OCI-LY3 (cell line): ENCODE data around the gene CTSW.

Experiments used
- H2AFZ ChIP-seq: fragments of 200-600, 300-600 bp; shearing (Covaris generic); 2 replicates; pipeline ENCODE4 v1.6.0; 2014; ENCODE audit warnings: antibody characterized with exemption, low read depth, low read length
- H3K27ac ChIP-seq: fragments of 200-600, 300-600 bp; sonication (generic); 2 replicates; pipeline ENCODE4 v1.5.1; 2014; ENCODE audit warnings: mild to moderate bottlenecking, low read length, moderate library complexity, mixed read lengths
- H3K27me3 ChIP-seq: fragments of 200-600, 300-600 bp; sonication (generic); 2 replicates; pipeline ENCODE4 v1.6.1; 2014; ENCODE audit warnings: low read depth, low read length, mixed read lengths
- H3K36me3 ChIP-seq: fragments of 200-600, 300-600 bp; sonication (generic); replicated peaks from 2 replicates; pipeline ENCODE3; 2014; ENCODE audit warnings: low read depth, low read length, mixed read lengths
- H3K4me1 ChIP-seq: fragments of 300-600, 200-600 bp; sonication (generic); 2 replicates; pipeline ENCODE4 v1.6.1; 2014; ENCODE audit warnings: low read length, mixed read lengths
- H3K4me2 ChIP-seq: fragments of 200-600, 300-600 bp; sonication (generic); 2 replicates; pipeline ENCODE4 v1.6.1; 2014; ENCODE audit warnings: low read length, mixed read lengths
- H3K4me3 ChIP-seq: fragments of 300-600, 200-600 bp; sonication (generic); 2 replicates; pipeline ENCODE4 v1.5.1; 2014; ENCODE audit warnings: antibody characterized with exemption, mild to moderate bottlenecking, low read length, moderate library complexity
- H3K79me2 ChIP-seq: fragments of 300-600, 200-600 bp; shearing (Covaris generic); 2 replicates; pipeline ENCODE4 v1.6.1; 2014; ENCODE audit warnings: mild to moderate bottlenecking, low read length, mixed read lengths
- H3K9ac ChIP-seq: fragments of 300-600, 200-600 bp; shearing (Covaris generic); 2 replicates; pipeline ENCODE4 v1.6.0; 2014; ENCODE audit warnings: mild to moderate bottlenecking, low read length, moderate library complexity
- H3K9me3 ChIP-seq: fragments of 200-600, 300-600 bp; shearing (Covaris generic); 2 replicates; pipeline ENCODE4 v1.6.1; 2014; ENCODE audit warnings: low read length, mixed read lengths; ENCODE audit not compliant: insufficient read depth
- H4K20me1 ChIP-seq: fragments of 200-600, 300-600 bp; sonication (generic); 2 replicates; pipeline ENCODE4 v1.6.1; 2016; ENCODE audit warnings: low read length, mixed read lengths; ENCODE audit not compliant: insufficient read depth
- CTCF ChIP-seq: fragments of 200-600, 300-600 bp; sonication (generic); IDR thresholded peaks from 2 replicates; pipeline ENCODE4 v1.5.1; 2014; ENCODE audit warnings: antibody characterized with exemption, low read length, low read depth
- EZH2phosphoT487 ChIP-seq: fragments of 200-600 bp; shearing (Covaris generic); IDR thresholded peaks from 2 replicates; pipeline ENCODE4 v1.6.1; 2018; ENCODE audit warnings: antibody characterized with exemption, mixed run types, low read depth

The CTSW gene

GRCh38 chr11:65919573-65920371, 40.1 kb downstream of the CTSW start:
- Histone ChIP-seq H3K27ac (peak overlapping the region; percentile 46), H2AFZ (peak overlapping the region; percentile 62; the same call in 1 of the 2 replicates), H3K79me2 (peaks cover 27% of the 10 kb centered on the region)

GRCh38 chr11:65920372-65920802, 40.8 kb downstream of the CTSW start:
- H4K20me1 ChIP-seq, result no peaks in the 10 kb centered on the region
- H3K27me3 ChIP-seq, result no peaks in the 10 kb centered on the region
- peaks cover 13% of the 10 kb centered on the region for H3K36me3 ChIP-seq
- peak overlapping the region; percentile 78 for H3K9ac ChIP-seq
- peaks cover 14% of the 10 kb centered on the region for H3K4me1 ChIP-seq
- no peaks in the 10 kb centered on the region for H3K9me3 ChIP-seq
- no peak overlapping the region for H2AFZ ChIP-seq
- peak overlapping the region; percentile 96 for H3K4me2 ChIP-seq
- H3K27ac ChIP-seq, result no peak overlapping the region
- H3K4me3 ChIP-seq, result peak overlapping the region; percentile 89
- TF ChIP-seq CTCF, result no peak
- TF ChIP-seq EZH2phosphoT487, result no peak
- peaks cover 27% of the 10 kb centered on the region for H3K79me2 ChIP-seq

More at GRCh38 chr11:65919573-65920371, 40.1 kb downstream of the CTSW start:
- Histone ChIP-seq H3K4me1 (peaks cover 14% of the 10 kb centered on the region), H3K27me3 (no peaks in the 10 kb centered on the region), H3K4me3 (peak overlapping the region; percentile 89), H3K9me3 (no peaks in the 10 kb centered on the region), H3K9ac (peak overlapping the region; percentile 78), H4K20me1 (no peaks in the 10 kb centered on the region), H3K4me2 (peak overlapping the region; percentile 96), H3K36me3 (peaks cover 13% of the 10 kb centered on the region)
- TF ChIP-seq EZH2phosphoT487, result no peak

GRCh38 chr11:65921033-65921555, 41.5 kb downstream of the CTSW start:
- H3K4me2 ChIP-seq, result no peak overlapping the region
- no peak overlapping the region for H3K27ac ChIP-seq

GRCh38 chr11:65921876-65922275, 42.2 kb downstream of the CTSW start:
- Histone ChIP-seq H3K79me2 (peaks cover 27% of the 10 kb centered on the region), H3K4me3 (no peak overlapping the region), H3K9me3 (no peaks in the 10 kb centered on the region), H3K36me3 (peaks cover 13% of the 10 kb centered on the region), H2AFZ (no peak overlapping the region), H4K20me1 (no peaks in the 10 kb centered on the region), H3K27ac (no peak overlapping the region), H3K4me2 (no peak overlapping the region), H3K27me3 (no peaks in the 10 kb centered on the region), H3K9ac (no peak overlapping the region), H3K4me1 (peaks cover 14% of the 10 kb centered on the region)
- TF ChIP-seq EZH2phosphoT487 (no peak), CTCF (no peak)

More at GRCh38 chr11:65921033-65921555, 41.5 kb downstream of the CTSW start:
- Histone ChIP-seq H3K27me3 (no peaks in the 10 kb centered on the region), H4K20me1 (no peaks in the 10 kb centered on the region), H3K4me3 (no peak overlapping the region), H3K79me2 (peaks cover 27% of the 10 kb centered on the region), H3K9ac (no peak overlapping the region), H3K36me3 (peaks cover 13% of the 10 kb centered on the region), H2AFZ (no peak overlapping the region), H3K4me1 (peaks cover 14% of the 10 kb centered on the region), H3K9me3 (no peaks in the 10 kb centered on the region)
- TF ChIP-seq CTCF (no peak), EZH2phosphoT487 (no peak)
